LNCaP clone FGC (cell line): ENCODE data around the gene TAMALIN.
A peak's percentile ranks its signal among the peaks of the same experiment; 100 is the strongest.

Experiments
- DNase-seq: peaks from one replicate; pipeline ENCODE4 v3.0.0-alpha.2; 2011; ENCODE audit warnings: low read depth
- H3K4me3 ChIP-seq: 2 replicates; pipeline ENCODE4 v1.5.1; 2011; ENCODE audit warnings: mild to moderate bottlenecking, low read depth, low read length, control low read depth
- TF ChIP-seq, protein P1 (sequence below): IDR thresholded peaks from 2 replicates; pipeline ENCODE4 v1.5.1; 2012; ENCODE audit warnings: mild to moderate bottlenecking; ENCODE audit not compliant: control insufficient read depth, insufficient read depth; ENCODE audit errors: extremely low read depth

Gene TAMALIN

DNA sequence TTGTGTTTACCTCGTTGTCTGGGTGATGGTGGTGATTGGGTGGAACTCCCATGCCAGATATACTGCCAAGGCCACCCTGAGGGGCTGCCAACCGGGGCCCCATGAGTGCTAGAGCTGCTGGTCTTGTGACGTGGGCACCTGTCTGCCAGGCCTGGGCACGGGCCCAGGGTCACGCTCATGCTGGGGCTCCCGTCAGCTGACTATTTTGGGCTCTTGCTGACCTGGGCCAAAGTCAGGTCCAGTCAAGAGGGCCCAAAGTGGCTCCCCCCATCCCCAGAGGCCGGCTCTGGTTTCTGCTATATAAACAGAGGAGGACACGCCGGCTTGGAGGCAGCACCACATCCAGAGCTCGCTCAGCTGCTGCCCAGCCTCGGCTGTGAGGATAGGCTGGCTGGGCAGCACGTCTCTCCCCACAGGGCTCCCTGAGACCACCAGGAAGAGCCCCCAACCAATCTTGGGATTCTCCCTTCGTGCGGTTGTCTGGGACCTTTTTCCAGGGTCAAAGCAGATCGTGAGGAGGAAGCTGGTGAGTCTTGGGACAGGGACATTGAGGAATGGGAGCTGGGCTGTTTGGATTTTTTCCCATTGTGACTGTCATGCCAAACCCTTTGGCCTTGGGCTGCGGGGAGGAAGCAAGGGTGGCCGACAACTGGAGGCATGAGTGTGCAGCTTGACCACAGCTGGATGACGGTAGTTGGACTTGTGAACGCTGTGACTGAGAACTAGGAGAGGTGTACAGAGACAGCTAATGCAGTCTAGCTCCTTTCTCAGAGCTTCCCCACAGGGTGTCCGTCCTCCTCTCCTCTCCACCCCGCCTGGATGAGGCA is 36.9 kb downstream of the TAMALIN start:
- no peak for DNase-seq
- H3K4me3 ChIP-seq, result no peak overlapping the region
- TF ChIP-seq, protein P1, sequence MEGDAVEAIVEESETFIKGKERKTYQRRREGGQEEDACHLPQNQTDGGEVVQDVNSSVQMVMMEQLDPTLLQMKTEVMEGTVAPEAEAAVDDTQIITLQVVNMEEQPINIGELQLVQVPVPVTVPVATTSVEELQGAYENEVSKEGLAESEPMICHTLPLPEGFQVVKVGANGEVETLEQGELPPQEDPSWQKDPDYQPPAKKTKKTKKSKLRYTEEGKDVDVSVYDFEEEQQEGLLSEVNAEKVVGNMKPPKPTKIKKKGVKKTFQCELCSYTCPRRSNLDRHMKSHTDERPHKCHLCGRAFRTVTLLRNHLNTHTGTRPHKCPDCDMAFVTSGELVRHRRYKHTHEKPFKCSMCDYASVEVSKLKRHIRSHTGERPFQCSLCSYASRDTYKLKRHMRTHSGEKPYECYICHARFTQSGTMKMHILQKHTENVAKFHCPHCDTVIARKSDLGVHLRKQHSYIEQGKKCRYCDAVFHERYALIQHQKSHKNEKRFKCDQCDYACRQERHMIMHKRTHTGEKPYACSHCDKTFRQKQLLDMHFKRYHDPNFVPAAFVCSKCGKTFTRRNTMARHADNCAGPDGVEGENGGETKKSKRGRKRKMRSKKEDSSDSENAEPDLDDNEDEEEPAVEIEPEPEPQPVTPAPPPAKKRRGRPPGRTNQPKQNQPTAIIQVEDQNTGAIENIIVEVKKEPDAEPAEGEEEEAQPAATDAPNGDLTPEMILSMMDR, result no peak

DNA sequence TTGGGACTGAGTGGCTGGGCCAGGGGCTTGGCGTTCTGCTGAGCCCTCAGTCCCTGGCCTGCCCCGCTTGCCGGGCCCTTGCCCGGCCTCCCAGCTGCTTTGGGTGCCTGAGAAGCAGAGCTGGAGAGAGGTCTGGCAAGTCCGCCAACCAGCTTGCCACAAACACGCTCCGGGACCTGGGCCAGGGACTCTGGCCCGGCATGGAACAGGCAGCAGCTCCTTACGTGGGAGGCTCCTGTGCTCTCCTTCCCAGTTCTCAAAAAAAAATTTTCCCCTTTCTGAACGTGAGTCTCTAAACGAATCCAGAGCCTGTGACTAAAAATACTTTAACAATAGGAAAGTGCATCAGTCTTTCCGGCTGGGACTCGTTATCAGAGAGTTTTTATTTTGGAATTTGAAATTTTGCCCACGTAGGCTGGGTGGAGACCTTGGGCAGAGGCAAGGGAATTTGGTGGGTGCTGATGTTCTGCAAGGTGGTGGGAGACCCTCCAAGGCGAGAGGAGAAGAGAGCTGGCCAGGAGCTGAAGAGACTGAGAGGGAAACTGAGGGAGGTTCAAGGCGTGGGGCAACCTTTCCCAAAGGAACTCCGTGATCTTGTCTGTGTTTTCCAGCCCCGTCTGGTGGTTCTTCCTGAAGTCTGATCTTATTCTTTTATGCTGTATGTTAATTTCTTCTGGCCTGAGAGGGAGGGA is 37.7 kb downstream of the TAMALIN start:
- peak; percentile 80 for DNase-seq
- no peak overlapping the region for H3K4me3 ChIP-seq
- TF ChIP-seq, protein P1, result no peak

DNA sequence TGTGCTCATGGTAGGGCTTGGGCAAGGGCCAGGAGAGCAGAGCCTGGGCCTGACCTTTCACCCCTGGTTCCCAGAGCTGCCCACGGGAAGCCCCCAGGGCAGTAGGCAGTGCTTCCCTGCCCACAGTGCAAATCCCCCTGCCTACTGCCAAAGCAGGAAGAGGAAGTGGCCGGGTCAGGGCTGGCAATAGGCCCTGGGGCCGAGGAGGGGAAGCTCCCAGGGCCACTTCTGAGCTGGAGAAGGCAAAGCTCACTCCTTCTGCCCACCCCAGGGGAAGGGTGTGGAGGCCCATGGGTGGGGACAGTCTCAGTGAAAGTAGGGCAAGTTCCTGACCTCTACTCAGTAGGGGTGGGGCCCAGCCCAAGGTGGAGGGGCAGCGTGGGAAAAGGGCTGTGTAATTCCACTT is 39.1 kb downstream of the TAMALIN start:
- TF ChIP-seq, protein P1, result no peak
- H3K4me3 ChIP-seq, result no peak overlapping the region
- no peak for DNase-seq

DNA sequence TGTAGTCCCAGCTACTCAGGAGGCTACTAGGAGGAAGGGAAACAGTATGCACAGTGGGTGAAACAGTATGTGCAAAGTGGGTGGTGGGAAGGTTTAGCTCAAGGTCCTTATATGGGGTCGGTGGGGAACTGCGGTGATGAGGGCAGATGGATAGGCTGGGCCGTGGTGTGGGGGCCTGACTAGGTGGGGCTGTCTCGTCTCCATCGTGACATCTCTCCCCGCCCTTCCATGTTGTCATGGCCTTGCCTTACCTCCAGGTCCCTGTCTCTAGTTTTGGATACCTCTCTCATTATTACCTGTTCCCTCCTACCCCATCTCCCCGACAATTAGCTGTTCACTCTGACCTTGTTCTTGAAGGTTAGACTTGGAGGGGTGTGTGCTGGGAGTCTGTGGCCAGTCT is 40.1 kb downstream of the TAMALIN start:
- DNase-seq, result no peak
- TF ChIP-seq, protein P1, result no peak
- no peak overlapping the region for H3K4me3 ChIP-seq

DNA sequence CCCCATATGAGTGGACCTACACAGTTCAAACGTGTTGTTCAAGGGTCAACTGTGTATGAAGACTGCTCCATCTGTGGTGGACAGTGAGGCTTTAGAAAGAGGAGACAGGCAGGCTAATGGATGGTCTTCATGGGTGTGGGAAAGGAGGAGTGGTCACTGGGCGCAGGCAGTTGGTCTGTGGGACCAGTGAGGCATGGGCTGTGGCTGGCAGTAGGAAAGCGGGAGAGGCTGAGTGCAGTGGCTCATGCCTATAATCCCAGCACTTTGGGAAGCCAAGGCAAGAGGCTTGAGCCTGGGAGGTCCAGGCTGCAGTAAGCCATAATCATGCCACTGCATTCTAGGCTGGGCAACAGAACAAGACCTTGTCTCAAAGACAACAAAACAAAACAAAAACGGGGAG is 42.5 kb downstream of the TAMALIN start:
- DNase-seq, result no peak
- no peak overlapping the region for H3K4me3 ChIP-seq
- TF ChIP-seq, protein P1, result no peak

DNA sequence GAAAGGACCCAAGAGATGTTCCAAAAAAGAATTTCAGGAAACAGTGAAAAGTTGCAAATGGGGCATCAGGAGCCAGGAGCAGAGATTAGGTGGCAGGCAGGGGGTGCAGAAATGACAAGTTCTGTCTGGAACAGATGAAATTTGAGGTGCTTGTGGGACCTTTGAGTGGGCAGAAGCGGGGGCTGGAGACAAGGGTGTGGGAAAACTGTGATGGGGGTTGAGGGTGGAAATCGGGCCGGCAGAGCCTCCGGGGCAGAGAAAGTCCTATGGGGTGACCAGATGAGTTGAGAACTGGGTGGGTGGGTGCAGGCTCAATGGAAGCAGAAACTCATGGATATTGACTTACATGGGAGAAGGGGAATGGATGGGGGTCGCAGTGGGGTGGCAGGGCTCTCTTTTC is 42.9 kb downstream of the TAMALIN start:
- DNase-seq, result no peak
- H3K4me3 ChIP-seq, result no peak overlapping the region
- TF ChIP-seq, protein P1, result no peak
